Stimulated activated CD8-positive, alpha-beta memory T cell treated with anti-CD3 and anti-CD28 coated beads, Interleukin-15, amount 100 ng/mL, for 48 hours (primary cell): Measurements from ENCODE around the gene DPF3.

Experiments
- DNase-seq, 2 donors: peaks; one replicate each; pipeline ENCODE4 v3.0.0-alpha.2; 2020; ENCODE audit warnings: low read depth in 2 of 2

DPF3 gene

DNA sequence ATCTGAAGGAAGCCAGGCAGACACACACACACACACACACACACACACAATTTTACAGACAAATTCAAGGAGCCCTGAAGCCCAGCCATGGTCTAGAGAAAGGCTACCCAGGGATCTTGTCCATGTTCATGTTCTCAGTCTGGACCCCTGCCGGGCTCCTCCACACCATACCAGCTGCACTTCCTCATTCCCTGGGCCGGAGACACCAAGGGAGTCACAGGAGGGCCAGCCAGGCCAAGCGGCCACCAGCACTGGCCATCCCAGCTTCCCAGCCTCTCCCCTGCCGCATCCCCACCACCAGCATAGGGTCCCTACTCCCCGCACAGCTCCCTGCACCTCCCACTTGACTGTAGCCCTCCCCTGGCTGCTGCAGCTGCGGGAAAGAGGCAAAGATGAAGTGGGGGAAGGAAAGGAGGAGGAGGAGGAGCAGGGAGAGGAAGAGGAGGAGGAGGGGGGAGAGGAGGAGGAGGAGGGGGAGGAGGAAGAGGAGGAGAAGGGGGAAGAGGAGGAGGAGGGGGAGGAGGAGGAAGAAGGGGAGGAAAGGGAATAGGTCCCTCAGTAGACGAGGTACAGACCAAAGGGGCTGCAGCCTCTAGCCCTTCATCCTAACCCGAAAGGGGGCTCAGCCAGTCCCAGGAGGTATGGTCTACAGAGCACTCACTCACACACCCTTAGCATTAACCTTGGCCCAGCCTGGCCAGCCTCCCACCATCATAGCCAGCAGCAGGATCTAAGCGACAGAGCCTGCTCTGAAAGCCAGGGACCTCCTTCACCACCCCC lies 293.2 kb downstream of the DPF3 start:
- no peak for DNase-seq

DNA sequence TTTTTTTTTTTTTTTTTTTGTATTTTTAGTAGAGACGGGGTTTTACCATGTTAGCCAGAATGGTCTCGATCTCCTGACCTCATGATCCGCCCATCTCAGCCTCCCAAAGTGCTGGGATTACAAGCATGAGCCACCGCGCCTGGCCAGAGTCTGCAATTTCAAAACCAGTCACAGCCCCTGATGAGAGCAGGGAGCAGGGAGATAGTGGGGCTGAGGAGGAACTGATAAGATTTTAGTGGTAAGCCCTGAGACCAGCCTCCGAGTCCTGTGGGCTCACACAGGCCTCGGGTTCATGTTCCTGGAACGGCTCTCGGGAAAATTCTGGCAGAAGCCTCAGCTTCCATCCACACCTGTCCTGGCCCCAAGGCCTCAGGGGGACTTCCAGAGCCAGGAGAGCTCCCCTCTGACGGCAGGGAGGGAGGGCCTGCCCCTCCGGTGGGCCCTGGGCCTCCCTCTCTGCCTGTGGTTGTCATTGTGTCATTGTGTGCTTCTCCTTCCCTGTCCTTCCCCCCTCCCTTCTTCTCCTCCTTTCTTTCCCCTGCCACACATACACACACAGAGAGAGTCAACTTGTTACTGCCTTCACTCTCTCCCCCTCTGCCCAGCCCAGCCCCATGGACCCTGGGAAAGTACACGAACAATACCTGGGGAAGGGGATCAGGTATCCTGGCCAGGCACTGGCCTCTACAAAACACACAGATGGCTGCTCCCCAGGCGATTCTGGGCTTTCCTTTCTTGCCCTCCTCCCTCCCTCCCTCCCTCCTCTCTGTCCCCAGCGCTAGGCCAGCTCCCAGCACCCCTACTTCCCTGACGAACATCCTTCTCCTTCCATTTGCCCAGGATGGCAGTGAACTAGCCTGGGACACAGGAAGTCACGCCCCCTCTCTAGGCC lies 294.1 kb downstream of the DPF3 start:
- DNase-seq = no peak

DNA sequence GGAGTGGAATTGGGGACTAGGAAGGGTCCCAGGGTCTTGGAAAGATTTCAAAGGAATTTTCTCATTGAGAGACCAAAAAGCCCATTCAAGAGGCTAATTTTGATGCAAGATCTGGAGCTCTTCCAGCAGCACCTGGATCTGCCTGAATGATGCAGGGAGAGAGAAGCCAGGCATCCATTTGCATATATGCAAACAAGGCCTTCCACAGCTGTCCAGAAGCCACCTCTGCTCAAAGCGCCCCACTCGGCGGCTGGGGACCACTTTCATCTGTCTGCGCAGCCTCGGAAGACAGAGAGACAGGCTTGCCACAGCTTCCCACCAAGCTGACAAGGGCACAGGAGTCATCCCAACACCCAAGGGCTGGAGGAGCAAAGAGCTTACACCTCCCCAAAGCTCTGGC lies 295.6 kb downstream of the DPF3 start:
- no peak for DNase-seq

DNA sequence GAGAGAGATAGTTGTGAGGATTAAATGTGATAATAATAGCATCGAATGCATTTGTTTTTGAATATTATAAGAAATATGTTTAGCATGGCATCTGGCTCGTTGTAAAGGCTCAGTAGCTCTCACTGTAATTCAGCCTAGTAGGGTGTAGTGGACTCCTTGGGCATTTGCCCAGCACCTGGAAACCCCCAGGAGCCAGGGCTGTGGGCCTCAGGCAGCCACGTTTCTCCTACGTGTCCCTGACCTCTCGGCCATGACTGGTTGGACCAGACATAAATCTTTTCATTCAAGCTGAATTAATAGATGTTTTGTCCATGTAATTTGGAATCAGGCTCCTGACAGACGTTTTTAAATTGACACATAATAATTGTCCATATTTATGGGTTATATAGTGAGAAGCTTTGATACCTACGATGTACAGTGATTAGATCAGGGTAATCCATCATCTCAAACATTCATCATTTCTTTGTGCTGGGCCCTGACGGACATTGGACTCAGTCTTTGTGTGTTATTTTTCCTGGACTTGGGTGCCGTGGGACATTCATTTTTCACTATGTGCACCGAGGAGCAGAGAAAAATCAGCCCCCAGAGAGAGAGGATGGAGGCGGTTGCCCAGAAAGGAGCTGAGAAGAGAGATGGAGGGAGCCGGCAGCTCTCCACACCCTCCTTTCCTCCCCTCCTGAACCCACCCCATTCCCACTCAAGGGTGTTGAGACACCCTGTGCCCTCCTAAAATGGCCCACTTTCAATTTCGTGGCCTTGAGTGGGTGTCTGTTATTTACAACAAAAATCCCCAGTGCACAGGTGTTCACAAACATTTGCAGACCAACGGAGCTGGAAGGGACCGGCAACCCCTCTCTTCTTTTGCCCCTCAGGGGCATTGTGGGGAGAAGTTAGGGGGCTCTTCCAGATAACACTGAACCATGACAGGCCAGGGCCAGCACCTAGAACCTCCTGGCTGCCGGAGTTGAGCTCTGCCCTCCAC lies 296.4 kb downstream of the DPF3 start:
- no peak for DNase-seq

DNA sequence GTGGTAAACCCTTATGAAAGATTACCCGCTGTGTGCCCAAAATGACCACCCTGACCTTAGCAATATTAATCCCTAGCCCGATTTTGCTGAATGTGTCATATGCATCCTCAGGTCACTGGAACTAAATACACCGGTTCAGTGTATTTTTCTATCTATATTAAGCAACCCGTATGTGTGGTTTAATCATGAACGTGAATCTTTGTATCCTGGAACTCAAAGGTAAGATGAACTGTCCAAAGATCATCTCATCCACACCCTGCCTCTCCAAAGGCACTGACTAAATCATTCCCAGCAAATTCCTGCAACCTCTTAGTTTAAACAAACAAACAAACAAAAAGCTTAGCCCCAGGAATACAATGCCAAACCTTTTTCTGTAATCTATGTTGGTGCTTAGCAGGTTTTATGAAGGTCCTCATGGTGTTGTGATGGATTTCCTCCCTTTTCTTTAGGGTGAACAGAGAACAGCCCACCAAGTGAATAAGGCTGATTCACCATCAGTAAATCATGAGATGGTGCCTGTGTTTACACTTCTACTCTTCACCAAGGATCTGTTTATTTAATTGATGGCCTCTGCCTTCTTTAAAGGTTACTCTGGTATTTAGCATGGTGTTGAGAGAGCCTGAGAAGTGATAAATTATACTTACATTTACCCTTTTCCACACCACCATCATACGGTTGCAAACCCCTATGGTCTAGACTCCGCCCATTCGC lies 298.6 kb downstream of the DPF3 start:
- no peak for DNase-seq

DNA sequence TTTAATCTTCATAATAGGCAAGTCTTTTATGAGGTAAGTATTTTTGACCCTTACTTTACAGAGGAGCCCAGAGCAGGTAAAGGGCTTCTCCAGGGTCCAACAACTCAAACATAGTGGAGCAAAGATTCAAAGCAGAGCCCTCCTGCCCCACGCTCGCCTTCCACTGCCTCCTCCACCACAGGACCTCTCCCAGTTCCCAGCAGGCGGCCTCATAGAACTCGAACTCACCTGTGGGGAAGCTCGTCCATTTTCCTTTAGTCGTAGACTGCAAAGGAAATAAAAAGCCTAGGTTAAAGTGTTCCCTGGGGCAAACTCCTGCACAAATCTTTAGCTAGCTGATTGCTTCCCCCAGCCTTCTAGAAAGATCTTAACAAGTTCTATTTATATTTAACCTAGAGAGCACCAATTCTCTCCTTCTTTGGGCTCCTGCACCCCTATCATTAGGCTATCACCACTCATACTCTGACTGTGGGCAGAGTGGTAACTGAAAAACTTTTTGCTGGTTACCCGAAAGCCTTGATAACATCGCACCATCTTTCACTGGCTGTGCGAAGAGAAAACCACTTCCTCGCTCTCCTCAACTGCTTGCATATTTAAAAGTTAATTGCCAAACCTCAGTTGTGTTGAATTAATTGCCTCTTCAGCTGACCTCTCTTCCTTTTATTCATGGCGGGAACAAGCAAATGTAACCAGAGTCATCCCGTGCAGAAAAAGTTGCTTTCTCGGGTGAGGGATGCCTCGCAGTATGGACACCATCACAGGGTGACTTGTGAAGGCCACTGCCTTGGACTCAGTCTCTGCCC lies 299.6 kb downstream of the DPF3 start:
- peak; percentile 17 to 36 for DNase-seq

GRCh38 chr14:72591391-72591790 lies 302.5 kb downstream of the DPF3 start:
- no peak for DNase-seq

- DNase-seq = no peak
These were observed 303.3 kb downstream of the DPF3 start for GRCh38 chr14:72590577-72590976.

DNA sequence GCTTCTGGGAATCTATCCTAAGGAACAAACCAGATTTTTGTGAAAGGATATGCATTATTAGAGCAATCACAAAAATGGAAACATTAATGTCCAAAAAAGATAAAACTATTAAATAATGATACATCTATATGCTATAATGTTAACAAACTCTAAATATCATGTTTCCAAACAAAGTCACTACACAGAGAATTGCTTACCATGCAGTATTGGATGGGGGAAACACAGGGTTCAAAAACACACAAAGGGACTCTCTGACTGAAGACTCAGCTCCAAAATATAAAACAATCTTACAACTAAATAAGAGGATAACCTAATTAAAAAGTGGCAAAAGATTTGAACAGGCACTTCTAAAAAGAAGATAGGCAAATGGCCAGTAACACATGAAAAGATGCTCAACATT lies 304.2 kb downstream of the DPF3 start:
- no peak for DNase-seq

DNA sequence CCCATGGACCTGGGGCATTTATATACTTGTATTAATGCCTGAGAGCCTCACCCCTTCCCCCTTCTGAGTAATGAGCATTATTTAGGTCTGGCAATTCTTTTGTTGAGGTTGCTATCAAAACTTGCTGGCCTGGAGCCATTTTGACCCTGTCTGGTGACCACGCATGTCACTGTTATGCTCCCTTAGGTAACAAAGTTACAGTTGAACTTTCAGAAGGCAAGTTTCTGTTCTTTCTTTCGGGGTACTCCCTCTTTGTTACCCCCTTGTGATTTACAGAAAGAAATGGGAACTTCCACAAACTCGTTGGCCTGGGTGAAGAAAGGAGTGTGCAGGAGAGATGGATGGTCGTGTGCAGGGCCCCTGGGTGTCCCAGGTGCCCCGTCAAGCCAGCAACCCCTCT lies 305.4 kb downstream of the DPF3 start:
- no peak for DNase-seq

DNA sequence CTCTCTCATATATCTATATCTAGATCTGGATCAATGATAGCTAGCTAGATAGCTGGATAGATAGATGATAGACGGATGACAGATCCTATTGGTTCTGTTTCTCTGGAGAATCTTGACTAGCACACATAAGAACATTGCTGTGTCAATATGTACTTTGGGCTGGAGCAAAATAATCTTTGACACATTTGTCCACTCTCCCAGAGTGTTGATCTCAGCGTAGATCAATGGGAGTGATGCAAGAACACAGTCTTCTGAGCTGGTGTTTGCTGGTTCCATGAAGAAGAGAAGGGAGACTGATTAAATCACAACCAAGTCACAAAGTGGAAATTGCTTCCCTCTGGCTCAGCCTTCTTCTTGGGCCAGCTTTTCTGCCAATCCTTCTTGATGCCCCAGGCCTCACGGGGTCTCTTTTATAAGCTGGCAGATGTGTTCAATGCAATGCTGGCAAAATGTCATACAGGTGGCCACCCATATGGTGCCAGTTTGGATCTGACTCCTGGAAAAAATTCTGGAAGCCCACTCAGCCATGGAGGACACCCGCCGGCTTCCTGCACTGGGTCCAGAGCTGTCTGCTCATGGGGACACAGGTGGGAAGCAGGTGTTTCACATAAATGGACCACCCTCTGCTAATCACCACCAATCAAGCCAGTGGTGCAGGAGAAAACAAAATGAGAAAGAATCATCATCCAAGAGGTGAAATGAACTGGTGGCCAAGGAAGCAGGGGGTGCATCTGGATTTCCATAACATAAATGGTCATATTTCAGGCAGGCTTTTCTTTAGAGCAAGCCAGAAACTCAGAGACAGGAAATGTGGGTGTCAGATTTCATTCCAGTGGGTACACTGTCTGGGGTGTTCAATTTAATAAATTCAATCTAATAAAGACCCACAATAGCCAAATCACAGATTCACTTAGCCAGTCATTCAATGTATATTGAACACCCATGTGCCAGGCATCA lies 310.3 kb downstream of the DPF3 start:
- DNase-seq = no peak

DNA sequence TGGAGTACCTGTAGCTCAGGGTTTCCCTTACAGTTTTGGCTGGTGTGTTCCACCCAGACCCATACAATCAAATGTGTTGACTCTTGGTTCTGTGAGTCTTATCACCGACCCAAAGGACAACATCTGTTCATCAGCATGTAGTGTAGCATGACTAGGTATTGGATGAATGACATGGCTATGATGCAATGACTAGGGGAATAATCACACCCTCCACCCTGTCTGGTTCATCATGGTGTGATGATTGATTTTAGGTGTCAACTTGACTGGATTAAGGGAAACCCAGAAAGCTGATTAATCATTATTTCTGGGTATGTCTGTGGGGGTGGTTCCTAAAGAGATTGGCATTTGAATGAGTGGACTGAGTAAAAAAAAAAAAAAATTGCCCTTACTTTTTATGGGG lies 311.3 kb downstream of the DPF3 start:
- no peak for DNase-seq

DNA sequence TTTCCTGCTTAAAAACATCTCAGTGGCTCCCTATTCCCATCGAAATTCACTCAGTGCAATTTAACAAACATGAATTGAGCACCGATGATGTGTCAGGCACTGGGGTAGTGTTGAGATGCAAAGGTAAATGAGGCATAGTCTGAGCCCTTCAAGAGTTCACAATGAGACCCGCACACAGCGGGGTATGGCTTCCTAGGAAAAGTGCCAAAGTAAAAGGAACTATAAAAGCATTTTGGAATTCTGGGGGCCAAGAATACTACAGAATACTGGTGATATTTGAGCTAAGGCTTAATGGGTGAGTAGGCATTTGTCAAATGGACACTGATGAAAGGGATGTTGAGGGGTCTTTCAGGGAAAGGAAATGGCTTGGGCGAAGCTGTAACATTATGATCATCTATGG lies 315.4 kb downstream of the DPF3 start:
- DNase-seq = no peak

DNA sequence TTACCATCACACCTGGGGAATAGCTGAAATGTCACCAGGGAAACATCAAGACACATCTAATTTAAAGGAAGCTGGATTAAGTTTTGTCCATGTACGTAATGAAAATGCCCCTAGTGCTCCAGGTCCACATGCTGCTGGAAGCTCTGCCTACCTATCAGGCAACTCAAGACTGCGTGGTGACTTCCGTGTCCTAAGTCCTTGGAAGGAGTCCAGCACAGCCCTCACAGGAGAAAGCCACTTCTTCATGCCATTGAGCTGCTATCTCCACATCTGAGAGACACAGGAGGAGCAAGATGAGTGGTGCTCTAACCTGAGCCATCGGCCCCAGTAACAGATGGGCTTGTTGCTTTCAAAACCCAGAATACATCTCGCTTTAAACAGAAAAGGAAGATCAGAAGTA lies 316.4 kb downstream of the DPF3 start:
- DNase-seq = no peak

GRCh38 chr14:72576258-72576657 lies 317.6 kb downstream of the DPF3 start:
- DNase-seq = no peak

- no peak for DNase-seq
These were observed 319.2 kb downstream of the DPF3 start for GRCh38 chr14:72574715-72575114.

GRCh38 chr14:72573725-72574417 lies 320.0 kb downstream of the DPF3 start:
- no peak for DNase-seq
